IMR-90 (cell line): ENCODE data around the gene PAPPA. TPM values are rescaled to one million over a fixed set of nuclear protein-coding genes. Genes with fewer than 3 reads are reported as not detected.

Source experiments
- ATAC-seq: fragments of 200-7000 bp; cut with Tn5 transposase; 2 replicates; pipeline ENCODE4 v1.9.1; 2020; ENCODE audit warnings: low read depth, mild to moderate bottlenecking, moderate library complexity
- BruUV-seq: library from RNA; stranded (reverse); fragments of 400-500 nt; replicated peaks from 2 replicates; lab custom pipeline; 2021; lab: Mats Ljungman, UMichigan
- CTCF ChIA-PET: fragments of 300-600 bp; formaldehyde crosslinking; extraction: SDS; loops from one replicate; lab custom pipeline; 2021; ENCODE audit warnings: antibody characterized with exemption; lab: Yijun Ruan, JAX
- POLR2A ChIA-PET: fragments of 300-600 bp; sonication (Branson Sonifier 250); formaldehyde crosslinking; loops from one replicate; lab custom pipeline; 2022; ENCODE audit warnings: antibody characterized with exemption; ENCODE audit not compliant: unreplicated experiment; lab: Charles Lee
- DNase-seq: peaks from one replicate; pipeline ENCODE4 v3.0.0; 2013
- H2AFZ ChIP-seq: replicated peaks from 2 replicates; pipeline ENCODE3; 2013; ENCODE audit warnings: low read length, mild to moderate bottlenecking; ENCODE audit not compliant: poor library complexity
- H2AK5ac ChIP-seq: 2 replicates; pipeline ENCODE4 v1.6.1; 2013; ENCODE audit warnings: low read depth, low read length, inconsistent platforms
- H2AK9ac ChIP-seq: replicated peaks from 2 replicates; pipeline ENCODE3; 2013; ENCODE audit warnings: mild to moderate bottlenecking, low read depth, low read length, moderate library complexity; ENCODE audit not compliant: poor library complexity
- H2BK120ac ChIP-seq: 2 replicates; pipeline ENCODE4 v1.6.1; 2013; ENCODE audit warnings: low read depth, low read length, inconsistent platforms
- H2BK15ac ChIP-seq: 3 replicates; pipeline ENCODE4 v1.6.1; 2013; ENCODE audit warnings: low read depth, low read length, inconsistent platforms
- H2BK20ac ChIP-seq: 2 replicates; pipeline ENCODE4 v1.6.1; 2013; ENCODE audit warnings: low read depth, mild to moderate bottlenecking, inconsistent platforms, low read length, moderate library complexity
- H2BK5ac ChIP-seq: 2 replicates; pipeline ENCODE4 v1.6.1; 2013; ENCODE audit warnings: mild to moderate bottlenecking, low read depth, low read length, inconsistent platforms; ENCODE audit not compliant: poor library complexity, severe bottlenecking
- H3K14ac ChIP-seq: replicated peaks from 2 replicates; pipeline ENCODE4 v1.6.1; 2013; ENCODE audit warnings: low read depth, low read length, inconsistent platforms
- H3K18ac ChIP-seq: 2 replicates; pipeline ENCODE4 v1.6.1; 2013; ENCODE audit warnings: low read depth, low read length, control low read depth
- H3K23ac ChIP-seq: 2 replicates; pipeline ENCODE4 v1.6.1; 2013; ENCODE audit warnings: low read depth, low read length, inconsistent platforms
- H3K27ac ChIP-seq: 2 replicates; pipeline ENCODE4 v1.5.1; 2013; ENCODE audit warnings: mild to moderate bottlenecking, control low read depth, low read length; ENCODE audit not compliant: insufficient read depth
- H3K27me3 ChIP-seq: 2 replicates; pipeline ENCODE4 v1.6.1; 2013; ENCODE audit warnings: low read length; ENCODE audit not compliant: control insufficient read depth, insufficient read depth
- H3K36me3 ChIP-seq: 2 replicates; pipeline ENCODE4 v1.6.1; 2013; ENCODE audit warnings: low read length, mixed read lengths; ENCODE audit not compliant: control insufficient read depth, insufficient read depth
- H3K4ac ChIP-seq: 2 replicates; pipeline ENCODE4 v1.6.1; 2013; ENCODE audit warnings: low read depth, low read length, inconsistent platforms
- H3K4me1 ChIP-seq: 2 replicates; pipeline ENCODE4 v1.6.1; 2013; ENCODE audit warnings: low read length, mixed read lengths; ENCODE audit not compliant: control insufficient read depth, insufficient read depth
- H3K4me2 ChIP-seq: 2 replicates; pipeline ENCODE4 v1.6.1; 2013; ENCODE audit warnings: low read depth, mild to moderate bottlenecking, control low read depth, low read length, moderate library complexity
- H3K4me3 ChIP-seq: 2 replicates; pipeline ENCODE4 v1.5.1; 2013; ENCODE audit warnings: low read depth, mild to moderate bottlenecking, control low read depth, low read length, moderate library complexity; ENCODE audit not compliant: insufficient read depth
- H3K56ac ChIP-seq: 2 replicates; pipeline ENCODE4 v1.6.1; 2013; ENCODE audit warnings: low read length, inconsistent platforms; ENCODE audit not compliant: insufficient read depth; ENCODE audit errors: extremely low read depth
- H3K79me1 ChIP-seq, 2 experiments: 2 replicates each; pipeline ENCODE4 v1.6.1; 2013; ENCODE audit warnings: low read length in 2 of 2, inconsistent platforms in 1 of 2, low read depth in 1 of 2
- H3K9ac ChIP-seq: 2 replicates; pipeline ENCODE4 v1.6.1; 2013; ENCODE audit warnings: low read depth, low read length, control low read depth
- H3K9me1 ChIP-seq: 2 replicates; pipeline ENCODE4 v1.6.1; 2013; ENCODE audit warnings: low read length, inconsistent platforms; ENCODE audit not compliant: insufficient read depth
- H3K9me3 ChIP-seq: 2 replicates; pipeline ENCODE4 v1.6.1; 2013; ENCODE audit warnings: low read length; ENCODE audit not compliant: control insufficient read depth, insufficient read depth
- H4K20me1 ChIP-seq: 2 replicates; pipeline ENCODE4 v1.6.1; 2013; ENCODE audit warnings: low read length, inconsistent platforms; ENCODE audit not compliant: insufficient read depth
- H4K5ac ChIP-seq: 2 replicates; pipeline ENCODE4 v1.6.1; 2013; ENCODE audit warnings: mild to moderate bottlenecking, low read depth, low read length, control low read depth
- H4K8ac ChIP-seq, 2 experiments: 2 replicates each; pipeline ENCODE4 v1.6.1; 2013; ENCODE audit warnings: low read depth in 2 of 2, low read length in 2 of 2, control low read depth in 1 of 2, inconsistent platforms in 1 of 2
- H4K91ac ChIP-seq: 2 replicates; pipeline ENCODE4 v1.6.1; 2013; ENCODE audit warnings: low read depth, low read length, inconsistent platforms; ENCODE audit not compliant: insufficient read depth
- BHLHE40 ChIP-seq: fragments of 150-350 bp; IDR thresholded peaks from 2 replicates; pipeline ENCODE4 v1.6.1; 2016; ENCODE audit warnings: mild to moderate bottlenecking, low read depth, low read length
- CEBPB ChIP-seq: IDR thresholded peaks from 2 replicates; pipeline ENCODE4 v1.6.1; 2012; ENCODE audit warnings: low read depth, low read length, improper control_type of control experiment
- FOS ChIP-seq: fragments of 150-350 bp; IDR thresholded peaks from 2 replicates; pipeline ENCODE4 v1.6.1; 2016; ENCODE audit warnings: low read depth, low read length
- MAZ ChIP-seq: IDR thresholded peaks from 2 replicates; pipeline ENCODE4 v1.6.1; 2012; ENCODE audit warnings: low read depth, mild to moderate bottlenecking, low read length, improper control_type of control experiment, moderate library complexity, borderline replicate concordance
- MXI1 ChIP-seq: IDR thresholded peaks from 2 replicates; pipeline ENCODE4 v1.6.1; 2012; ENCODE audit warnings: low read depth, mild to moderate bottlenecking, low read length, moderate library complexity, borderline replicate concordance
- POLR2A ChIP-seq: IDR thresholded peaks from 2 replicates; pipeline ENCODE4 v1.6.1; 2012; ENCODE audit warnings: mild to moderate bottlenecking, low read depth, low read length
- RAD21 ChIP-seq: IDR thresholded peaks from 2 replicates; pipeline ENCODE4 v1.6.1; 2012; ENCODE audit warnings: low read length, improper control_type of control experiment
- dilution Hi-C: fragments of 300-500 bp; cut with HindIII; formaldehyde crosslinking; loops from one replicate; pipeline ENCODE4 v1.14.3; 2018; ENCODE audit warnings: low sequenced_read_pairs; ENCODE audit not compliant: unreplicated experiment
- in situ Hi-C: fragments of 300-500 bp; cut with MboI; formaldehyde crosslinking; loops from 3 replicates; pipeline ENCODE4 v1.14.3; 2019; ENCODE audit warnings: low sequenced_read_pairs, inconsistent platforms, mixed read lengths
- intact Hi-C: fragments of 100-400 bp; cut with micrococcal nuclease; formaldehyde crosslinking; loops from 2 replicates; pipeline ENCODE4 v1.10.0; 2022
- polyA plus RNA-seq, 3 experiments: library from polyadenylated mRNA; depleted of rRNA; stranded (reverse); fragments of >200 nt; gene quantifications; 2 replicates each; pipeline ENCODE4 v1.2.3, GENCODE V29; 2012; ENCODE audit warnings: low replicate concordance in 1 of 3
- total RNA-seq: library from RNA; depleted of rRNA; stranded (reverse); fragments of >200 nt; gene quantifications from 2 replicates; pipeline ENCODE4 v1.2.3, GENCODE V29; 2012
- TF ChIP-seq, protein P1 (sequence below): fragments of 150-350 bp; IDR thresholded peaks from 2 replicates; pipeline ENCODE4 v1.6.1; 2016; ENCODE audit warnings: low read depth, mild to moderate bottlenecking, low read length, moderate library complexity, borderline replicate concordance
- TF ChIP-seq, protein P2 (sequence below): fragments of 150-350 bp; IDR thresholded peaks from 2 replicates; pipeline ENCODE4 v1.6.1; 2017; ENCODE audit warnings: mild to moderate bottlenecking, antibody characterized with exemption, low read length, low read depth

PAPPA gene
- total and polyA plus RNA-seq, 2 of the 4 experiments (the other 2 are of a cell fraction), result 8.3 to 12.4 TPM

DNA sequence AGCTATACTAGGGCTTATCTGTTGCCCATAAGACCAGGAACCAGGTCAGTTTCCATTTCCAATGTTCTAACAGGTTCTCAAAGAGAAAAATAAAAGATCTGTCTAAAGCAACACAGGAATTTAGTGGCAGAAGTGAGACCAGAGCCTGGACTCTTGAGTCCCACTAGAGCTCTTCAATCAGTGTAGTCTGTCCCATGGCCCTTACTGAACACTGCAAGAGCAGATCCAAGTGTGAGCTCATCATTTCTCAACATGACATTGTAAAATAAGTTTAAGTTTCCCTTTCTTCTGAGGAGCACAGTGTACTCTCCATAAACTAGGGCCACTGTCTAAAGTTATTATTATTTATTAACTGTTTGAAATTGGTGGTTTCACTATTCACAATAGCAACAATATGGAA is 8.6 kb upstream of the PAPPA start:
- no peak overlapping the region for H3K9ac ChIP-seq
- ATAC-seq, result no peak
- no peak overlapping the region for H3K4me3 ChIP-seq
- H3K18ac ChIP-seq, result peak overlapping the region; percentile 27; the same call in 1 of the 2 replicates
- H3K9me3 ChIP-seq, result no peaks in the 10 kb centered on the region
- no peak overlapping the region for H3K27ac ChIP-seq
- dilution Hi-C loops, result no loop called here
- no peak overlapping the region for H2BK5ac ChIP-seq
- peak overlapping the region; percentile 47; the same call in 1 of the 3 replicates for H2BK15ac ChIP-seq
- no peaks in the 10 kb centered on the region for H3K79me1 ChIP-seq
- H3K27me3 ChIP-seq, result no peaks in the 10 kb centered on the region
- H3K4me2 ChIP-seq, result no peak overlapping the region
- no peaks in the 10 kb centered on the region for H4K20me1 ChIP-seq
- H2AK5ac ChIP-seq, result no peak overlapping the region
- no peak overlapping the region for H3K14ac ChIP-seq
- H2BK20ac ChIP-seq, result 0 out of 2 replicates have a peak overlapping the region, but pooled peaks have one; percentile 36
- in situ Hi-C loops, result no loop called here
- no TSS peak for BruUV-seq
- no peak overlapping the region for H2AFZ ChIP-seq
- ChIA-PET CTCF (no interaction called here), POLR2A (no interaction called here)
- DNase-seq, result no peak
- no peaks in the 10 kb centered on the region for H3K36me3 ChIP-seq
- no peak overlapping the region; the same call in 1 of the 2 replicates for H3K23ac ChIP-seq
- H3K4ac ChIP-seq, result 0 out of 2 replicates have a peak overlapping the region, but pooled peaks have one; percentile 10
- no peak for TF ChIP-seq FOS
- TF ChIP-seq, protein P1, sequence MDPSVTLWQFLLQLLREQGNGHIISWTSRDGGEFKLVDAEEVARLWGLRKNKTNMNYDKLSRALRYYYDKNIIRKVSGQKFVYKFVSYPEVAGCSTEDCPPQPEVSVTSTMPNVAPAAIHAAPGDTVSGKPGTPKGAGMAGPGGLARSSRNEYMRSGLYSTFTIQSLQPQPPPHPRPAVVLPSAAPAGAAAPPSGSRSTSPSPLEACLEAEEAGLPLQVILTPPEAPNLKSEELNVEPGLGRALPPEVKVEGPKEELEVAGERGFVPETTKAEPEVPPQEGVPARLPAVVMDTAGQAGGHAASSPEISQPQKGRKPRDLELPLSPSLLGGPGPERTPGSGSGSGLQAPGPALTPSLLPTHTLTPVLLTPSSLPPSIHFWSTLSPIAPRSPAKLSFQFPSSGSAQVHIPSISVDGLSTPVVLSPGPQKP, result no peak
- no peak for TF ChIP-seq POLR2A
- no peak for TF ChIP-seq CEBPB
- TF ChIP-seq, protein P2, sequence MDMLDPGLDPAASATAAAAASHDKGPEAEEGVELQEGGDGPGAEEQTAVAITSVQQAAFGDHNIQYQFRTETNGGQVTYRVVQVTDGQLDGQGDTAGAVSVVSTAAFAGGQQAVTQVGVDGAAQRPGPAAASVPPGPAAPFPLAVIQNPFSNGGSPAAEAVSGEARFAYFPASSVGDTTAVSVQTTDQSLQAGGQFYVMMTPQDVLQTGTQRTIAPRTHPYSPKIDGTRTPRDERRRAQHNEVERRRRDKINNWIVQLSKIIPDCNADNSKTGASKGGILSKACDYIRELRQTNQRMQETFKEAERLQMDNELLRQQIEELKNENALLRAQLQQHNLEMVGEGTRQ, result no peak
- TF ChIP-seq MXI1, result no peak
- no peak for TF ChIP-seq BHLHE40
- TF ChIP-seq RAD21, result no peak
- no peak for TF ChIP-seq MAZ
- H3K56ac ChIP-seq, result no peak overlapping the region
- H3K4me1 ChIP-seq, result peaks cover 5% of the 10 kb centered on the region; the same call in 1 of the 2 replicates
- no peak overlapping the region for H4K91ac ChIP-seq
- intact Hi-C loops, result no loop called here
- H4K5ac ChIP-seq, result no peak overlapping the region
- no peaks in the 10 kb centered on the region; the same call in 1 of the 2 replicates for H3K9me1 ChIP-seq
- H2AK9ac ChIP-seq, result no peak overlapping the region
- no peak overlapping the region for H2BK120ac ChIP-seq
- no peak overlapping the region for H4K8ac ChIP-seq
